Superior temporal gyrus (tissue), 1 donor: ENCODE data around the gene KARS1.

Experiments used
- DNase-seq: peaks from one replicate; pipeline ENCODE4 v3.0.0-alpha.2; 2016; ENCODE audit errors: extremely low spot score

Gene KARS1

GRCh38 chr16:75647492-75648264 lies at the start of gene KARS1, which contains the start of gene TERF2IP:
TSS of gene KARS1 (minus strand) at chr16:75647665. CDS start at chr16:75647639, 26 bp downstream.
TSS of gene TERF2IP (plus strand) at chr16:75647773. CDS start at chr16:75647883, 110 bp downstream.
- peak; percentile 97 for DNase-seq

GRCh38 chr16:75695708-75696107 lies 48.2 kb upstream of the KARS1 start:
- DNase-seq = no peak

DNA sequence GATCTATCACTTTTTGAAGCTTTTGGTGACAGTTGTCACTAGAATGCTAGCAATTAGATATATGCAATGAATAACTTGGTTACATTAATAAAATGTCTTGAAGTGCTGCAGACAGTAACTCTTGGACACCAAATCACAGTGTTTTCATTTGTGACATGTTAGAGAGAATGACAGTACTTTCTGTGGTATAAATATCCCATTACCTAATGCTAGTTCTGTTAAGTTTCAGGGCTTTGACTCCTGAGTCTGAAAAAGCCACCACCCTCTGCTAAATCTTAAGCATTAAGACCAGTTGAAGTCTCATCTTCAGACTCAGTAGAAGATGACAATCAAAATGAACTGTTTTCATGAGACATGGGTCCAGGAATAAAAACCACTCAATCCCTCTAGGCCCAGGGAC lies 39.9 kb upstream of the KARS1 start:
- DNase-seq = no peak

GRCh38 chr16:75682308-75682707 lies 34.8 kb upstream of the KARS1 start:
- DNase-seq = no peak

DNA sequence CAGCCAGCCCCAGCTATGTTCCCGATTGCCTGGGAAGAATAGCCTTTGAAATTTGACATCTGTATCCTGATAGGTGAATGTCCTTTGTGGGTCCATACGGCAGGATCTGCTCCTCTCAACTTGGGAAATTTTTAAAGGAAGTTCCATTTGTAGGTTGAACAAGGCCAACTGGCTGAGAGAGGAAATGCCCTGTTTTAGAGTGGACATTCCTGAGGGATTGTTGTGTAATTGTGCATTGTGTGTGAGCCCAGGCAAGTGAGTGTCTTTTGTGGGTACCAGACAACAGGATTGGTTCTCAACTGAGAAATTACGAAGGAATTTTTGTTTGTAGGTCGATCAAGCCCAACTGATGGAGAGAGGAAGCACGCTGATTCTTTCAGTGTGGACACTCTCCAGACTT lies 31.9 kb upstream of the KARS1 start:
- no peak for DNase-seq

- no peak for DNase-seq
These were observed 29.4 kb upstream of the KARS1 start, which contains the start of gene CPHXL2 for GRCh38 chr16:75676909-75677308. TSS of gene CPHXL2 (minus strand) at chr16:75677009. CDS start at chr16:75676999, 10 bp downstream.

- DNase-seq = no peak
These were observed 20.0 kb upstream of the KARS1 start for GRCh38 chr16:75667503-75667902.

DNA sequence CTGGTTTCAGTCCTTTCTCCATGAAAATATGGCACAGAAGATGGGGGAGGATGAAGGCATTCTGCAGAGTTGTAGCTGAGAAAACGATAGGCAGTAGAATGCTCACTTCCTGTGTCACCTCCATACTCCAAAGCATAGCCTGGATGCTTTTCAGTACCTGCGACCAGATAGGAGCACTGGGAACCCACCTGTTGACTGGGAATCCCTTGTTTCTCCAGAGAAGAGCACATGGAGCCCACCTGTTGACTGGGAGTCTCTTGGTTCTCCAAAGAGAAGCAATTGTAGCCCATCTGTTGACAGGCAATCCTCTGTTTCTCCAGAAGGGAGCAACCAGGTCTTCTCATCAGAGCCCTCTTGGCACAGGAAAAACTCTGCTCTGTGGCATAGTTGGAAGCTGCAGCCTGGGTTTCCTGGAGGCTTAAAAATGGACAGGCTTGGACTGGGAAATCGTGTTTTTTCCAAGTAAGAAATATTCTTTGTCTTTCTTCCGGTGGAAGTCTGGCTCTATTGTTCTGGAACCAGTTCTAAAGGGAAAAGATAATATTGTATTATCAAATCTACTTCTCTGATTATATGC lies 13.3 kb upstream of the KARS1 start:
- DNase-seq = peak; percentile 47

DNA sequence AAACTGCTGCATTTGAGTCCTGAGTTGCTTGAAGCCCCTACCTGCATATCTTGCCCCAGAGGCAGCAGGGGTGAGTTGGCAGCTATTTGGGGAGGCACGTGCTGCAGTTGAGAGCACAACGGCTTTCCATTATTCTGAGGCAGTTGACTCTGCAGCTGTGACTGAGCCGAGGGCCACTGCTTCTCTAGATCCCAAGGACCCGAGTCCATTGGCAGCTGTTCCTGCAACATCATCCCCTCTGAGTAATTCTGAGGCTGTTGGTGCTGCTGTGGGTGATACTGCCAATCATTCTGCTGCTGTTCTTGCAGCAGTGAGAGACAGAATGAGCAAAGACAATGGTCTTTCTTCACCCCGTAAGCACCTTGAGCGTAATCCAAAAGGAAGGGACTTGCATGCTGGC lies 12.9 kb upstream of the KARS1 start:
- peak; percentile 74 for DNase-seq

GRCh38 chr16:75658175-75658574 lies 10.7 kb upstream of the KARS1 start:
- no peak for DNase-seq

GRCh38 chr16:75653922-75654321 lies 6.5 kb upstream of the KARS1 start:
- peak; percentile 36 for DNase-seq

GRCh38 chr16:75648265-75649076 lies 1.0 kb upstream of the KARS1 start:
- peak; percentile 91 for DNase-seq

DNA sequence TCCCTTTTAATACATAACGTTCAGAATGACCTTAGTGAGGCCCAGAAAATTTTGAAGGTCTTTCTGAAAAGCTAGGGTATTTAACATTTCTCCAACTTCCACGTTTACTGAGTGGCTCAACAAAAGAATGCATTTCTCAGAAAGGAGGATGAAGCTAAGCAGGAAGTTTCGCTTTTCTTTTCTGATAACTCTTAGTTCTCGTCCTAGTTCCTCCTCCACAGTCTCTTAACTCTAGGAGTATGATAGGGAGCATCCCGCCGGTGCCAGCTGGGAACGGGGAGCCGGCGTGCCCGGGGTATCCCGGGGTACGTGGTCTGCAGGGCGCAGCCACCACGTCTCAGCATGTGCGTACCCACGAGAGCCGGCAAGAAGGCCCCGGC lies 363 bp downstream of the KARS1 start:
- no peak for DNase-seq

GRCh38 chr16:75644240-75645012 lies 3.0 kb downstream of the KARS1 start:
- DNase-seq = no peak

GRCh38 chr16:75640598-75640997 lies 6.9 kb downstream of the KARS1 start:
- no peak for DNase-seq

DNA sequence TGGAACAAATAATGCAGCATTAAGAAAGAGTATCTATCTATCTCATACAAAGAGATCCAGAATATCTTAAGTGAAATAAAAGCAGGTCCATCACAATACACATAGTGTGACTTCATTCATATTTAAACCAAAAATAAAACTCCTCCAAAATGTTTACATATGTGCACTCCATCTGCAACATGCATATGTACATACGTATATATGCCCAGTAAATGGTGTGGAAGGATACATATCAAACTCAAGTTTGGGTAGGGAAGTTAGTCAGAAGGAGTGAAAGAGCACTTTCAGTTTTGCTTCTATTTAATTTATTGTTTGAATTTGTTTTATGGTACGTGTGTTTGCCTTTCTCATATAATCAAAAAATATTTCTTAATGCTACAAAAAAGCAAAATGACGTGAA lies 12.4 kb downstream of the KARS1 start:
- no peak for DNase-seq

DNA sequence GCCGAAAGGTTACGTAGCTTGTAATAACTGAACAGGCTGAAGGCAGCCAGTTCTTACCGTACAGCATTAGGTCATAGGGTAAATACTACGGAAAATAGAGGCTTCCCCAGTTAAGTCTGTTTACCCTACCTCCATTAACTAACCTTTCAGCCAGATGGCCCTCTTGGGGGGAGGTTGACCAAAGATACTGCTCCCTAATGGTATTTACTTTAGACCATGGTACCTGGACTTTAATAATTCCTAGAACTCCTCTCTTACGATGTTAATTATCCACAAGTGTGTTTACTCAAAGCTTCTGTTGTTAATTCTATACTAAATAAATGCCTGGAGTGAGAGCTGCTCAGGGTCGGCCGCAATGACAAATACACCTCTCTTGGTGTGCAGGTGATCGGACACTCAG lies 14.6 kb downstream of the KARS1 start:
- DNase-seq = no peak

DNA sequence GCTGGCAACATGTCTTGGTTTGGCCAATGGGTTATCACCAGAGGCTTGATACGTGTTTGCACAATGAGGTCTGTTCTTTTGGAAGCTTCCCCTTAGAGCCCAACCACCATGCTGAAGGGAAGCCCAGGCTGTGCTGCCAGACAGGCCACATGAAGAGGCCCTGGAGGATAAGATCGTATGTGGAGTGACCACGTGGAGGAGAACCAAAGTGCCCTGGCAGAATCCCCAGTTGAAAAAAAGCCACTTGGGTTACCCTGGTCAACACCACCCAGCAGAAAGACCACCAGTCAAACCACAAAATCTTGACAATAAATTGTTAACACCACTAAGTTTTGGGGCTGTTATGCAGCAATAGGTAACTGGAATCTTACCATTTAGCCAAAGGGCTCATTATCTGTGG lies 17.4 kb downstream of the KARS1 start:
- DNase-seq = no peak

DNA sequence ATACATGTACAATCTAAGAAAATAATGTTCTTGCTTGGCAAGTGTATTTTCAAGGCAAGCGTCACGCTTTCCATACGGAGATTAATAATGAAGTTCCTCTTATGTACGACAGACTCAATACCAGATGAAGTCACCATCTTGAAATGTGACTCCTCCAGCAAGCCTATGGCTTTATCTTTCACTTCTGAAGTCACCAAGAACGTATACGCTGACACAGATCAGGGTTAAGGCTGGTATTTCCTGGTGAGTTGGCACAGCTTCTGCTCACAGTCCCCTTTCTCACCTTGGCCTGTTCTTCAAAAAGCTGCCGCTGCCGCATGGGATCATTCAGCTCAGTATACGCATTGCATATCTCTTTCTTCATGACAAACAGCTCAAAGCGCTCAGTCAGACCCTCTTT lies 18.3 kb downstream of the KARS1 start:
- DNase-seq = no peak

- DNase-seq = no peak
These were observed 19.1 kb downstream of the KARS1 start for GRCh38 chr16:75628351-75628750.

DNA sequence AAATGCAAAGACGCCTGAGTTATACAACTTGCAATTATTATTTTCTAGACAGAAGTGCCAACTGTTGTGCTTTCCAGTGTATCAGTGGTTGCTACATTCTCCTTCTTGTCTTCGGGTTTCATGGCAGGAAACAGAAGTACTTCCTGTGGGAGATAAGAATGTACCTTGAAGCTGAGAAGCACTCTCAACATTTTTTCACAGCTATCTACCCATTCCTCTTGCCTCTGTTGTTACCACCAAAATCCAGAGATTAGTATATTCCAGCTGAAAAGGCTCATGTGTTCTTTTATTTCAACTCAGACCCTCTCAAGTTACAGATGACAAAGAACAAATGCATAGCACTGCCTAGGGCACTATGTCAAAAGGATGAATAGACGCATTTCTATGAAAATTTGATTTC lies 19.6 kb downstream of the KARS1 start:
- DNase-seq = no peak

DNA sequence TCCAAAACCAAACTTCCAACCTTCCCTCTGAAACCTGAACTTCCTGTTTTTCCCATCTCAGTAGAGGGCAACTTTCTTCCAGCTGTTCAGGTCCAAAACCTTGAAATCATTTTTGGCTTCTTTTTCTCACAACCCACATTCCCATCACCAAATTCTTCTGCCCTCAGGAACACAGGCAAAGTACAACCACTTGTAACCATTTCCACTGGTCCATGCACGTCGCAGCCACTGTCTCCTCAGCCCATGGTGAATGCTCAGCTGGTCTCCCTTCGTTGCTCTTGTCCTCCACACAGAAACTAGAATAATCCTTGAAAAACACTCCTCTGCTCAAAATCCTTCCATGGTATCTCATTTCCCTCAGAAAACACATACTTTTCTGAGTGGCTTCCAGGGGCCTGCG lies 20.7 kb downstream of the KARS1 start:
- DNase-seq = no peak
